Measurements from ENCODE around the gene USP19.

- TF ChIP-seq HDAC2 (IDR thresholded peaks at IDR 0.05) (no peak), CTCF (IDR thresholded peaks at IDR 0.05) (no peak), POLR2A (IDR thresholded peaks at IDR 0.05; ENCODE audit: low read length) (no peak), MAX (IDR thresholded peaks at IDR 0.05) (no peak), HMGXB4 (CRISPR knock-in tag; IDR thresholded peaks at IDR 0.05; ENCODE audit: borderline replicate concordance) (no peak), NR3C1 (IDR thresholded peaks at IDR 0.05) (no peak), CHD4 (IDR thresholded peaks at IDR 0.05; ENCODE audit: borderline replicate concordance) (no peak), JUN (IDR thresholded peaks at IDR 0.05) (no peak), KDM1A (IDR thresholded peaks at IDR 0.05; ENCODE audit: low read depth) (no peak), RAD21 (conservative IDR thresholded peaks at IDR 0.05 in 1 of 2, IDR thresholded peaks at IDR 0.05 in 1 of 2) (no peak), CEBPB (IDR thresholded peaks at IDR 0.05) (no peak), MAZ (IDR thresholded peaks at IDR 0.05; ENCODE audit: borderline replicate concordance, low read depth, low read length) (no peak)
Measured at GRCh38 chr3:49158792-49159191, 38.2 kb upstream of the USP19 start.

Data from A549 (cell line).